Stimulated activated naive CD8-positive, alpha-beta T cell treated with anti-CD3 and anti-CD28 coated beads, Interleukin-15, Interleukin-2, amounts not matched to agents 100 ng/mL and 50 ng/mL, for 24 hours (primary cell): ENCODE results near the gene IL31RA.
"Not testable (repeated sequence)": the region's sequence is repeated elsewhere in the genome, so short reads cannot be mapped to it uniquely, and the experiment has no call there.

Experiments
- H3K27ac Mint-ChIP-seq: one replicate; pipeline ENCODE4 v1.8.0; 2021; ENCODE audit warnings: mild to moderate bottlenecking, mixed read lengths
- H3K27me3 Mint-ChIP-seq: one replicate; pipeline ENCODE4 v1.8.0; 2021; ENCODE audit warnings: mixed read lengths
- H3K36me3 Mint-ChIP-seq: one replicate; pipeline ENCODE4 v1.8.0; 2021; ENCODE audit warnings: low read depth, mixed read lengths
- H3K4me1 Mint-ChIP-seq: one replicate; pipeline ENCODE4 v1.8.0; 2021; ENCODE audit warnings: low read depth, mixed read lengths
- H3K4me3 Mint-ChIP-seq: one replicate; pipeline ENCODE4 v1.8.0; 2021; ENCODE audit warnings: mild to moderate bottlenecking, mixed read lengths
- H3K9me3 Mint-ChIP-seq: one replicate; pipeline ENCODE4 v1.8.0; 2021; ENCODE audit warnings: mixed read lengths

Gene IL31RA

GRCh38 chr5:55935371-55935770, 84.2 kb downstream of the IL31RA start:
- H3K36me3 Mint-ChIP-seq, result peaks cover 30% of the 10 kb centered on the region
- H3K4me1 Mint-ChIP-seq, result peaks cover 3% of the 10 kb centered on the region
- no peak overlapping the region for H3K4me3 Mint-ChIP-seq
- H3K27ac Mint-ChIP-seq, result no peak overlapping the region
- H3K27me3 Mint-ChIP-seq, result no peaks in the 10 kb centered on the region
- no peaks in the 10 kb centered on the region for H3K9me3 Mint-ChIP-seq

- peaks cover 3% of the 10 kb centered on the region for H3K4me1 Mint-ChIP-seq
- no peaks in the 10 kb centered on the region for H3K27me3 Mint-ChIP-seq
- H3K4me3 Mint-ChIP-seq, result no peak overlapping the region
- H3K27ac Mint-ChIP-seq, result peak overlapping the region; percentile 5
- no peaks in the 10 kb centered on the region for H3K9me3 Mint-ChIP-seq
- H3K36me3 Mint-ChIP-seq, result peaks cover 36% of the 10 kb centered on the region
Measured at GRCh38 chr5:55936100-55936693, 85.0 kb downstream of the IL31RA start.

DNA sequence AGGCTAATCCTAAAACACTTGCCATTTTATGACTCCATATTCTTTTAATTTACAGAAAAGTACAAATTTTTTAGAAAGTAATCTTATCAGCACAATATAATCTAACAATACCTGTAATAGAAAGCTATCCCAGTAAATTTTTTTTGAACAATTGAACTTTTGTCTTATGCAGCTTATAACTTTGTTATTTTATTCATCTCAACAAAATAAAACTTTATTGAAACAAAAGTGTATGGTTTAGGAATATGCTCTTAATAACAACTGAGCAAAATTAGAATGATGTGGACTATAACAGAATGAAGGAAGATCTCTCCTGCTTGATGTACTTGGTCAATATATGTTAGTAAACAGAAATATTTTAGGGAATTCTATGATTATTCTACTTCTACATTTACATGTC, 86.4 kb downstream of the IL31RA start:
- H3K9me3 Mint-ChIP-seq, H3K4me3 Mint-ChIP-seq, H3K27me3 Mint-ChIP-seq, H3K27ac Mint-ChIP-seq, H3K4me1 Mint-ChIP-seq: not testable (repeated sequence)
- H3K36me3 Mint-ChIP-seq, result peaks cover 50% of the 10 kb centered on the region

DNA sequence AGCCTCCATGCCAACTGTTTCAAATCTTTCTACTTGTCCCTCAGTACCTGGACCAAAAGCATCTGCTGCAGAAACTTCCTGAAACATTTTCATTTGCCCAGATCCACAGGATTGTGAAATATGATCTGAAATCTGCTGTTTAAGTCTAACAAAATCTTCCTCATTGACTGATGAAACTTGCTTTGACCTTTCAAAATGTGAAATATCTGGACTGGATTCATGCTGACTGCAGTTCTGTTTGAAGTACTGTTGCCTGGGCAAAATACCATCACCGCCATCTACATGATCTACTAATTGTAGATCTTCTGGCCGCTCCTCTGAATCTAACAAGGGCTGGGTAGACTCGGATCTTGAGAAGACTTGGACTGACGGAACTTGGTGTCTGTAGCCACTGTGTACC, 90.0 kb downstream of the IL31RA start:
- not testable (repeated sequence) for H3K27me3 Mint-ChIP-seq, H3K27ac Mint-ChIP-seq, H3K4me3 Mint-ChIP-seq, H3K9me3 Mint-ChIP-seq, H3K4me1 Mint-ChIP-seq
- peaks cover 81% of the 10 kb centered on the region for H3K36me3 Mint-ChIP-seq

DNA sequence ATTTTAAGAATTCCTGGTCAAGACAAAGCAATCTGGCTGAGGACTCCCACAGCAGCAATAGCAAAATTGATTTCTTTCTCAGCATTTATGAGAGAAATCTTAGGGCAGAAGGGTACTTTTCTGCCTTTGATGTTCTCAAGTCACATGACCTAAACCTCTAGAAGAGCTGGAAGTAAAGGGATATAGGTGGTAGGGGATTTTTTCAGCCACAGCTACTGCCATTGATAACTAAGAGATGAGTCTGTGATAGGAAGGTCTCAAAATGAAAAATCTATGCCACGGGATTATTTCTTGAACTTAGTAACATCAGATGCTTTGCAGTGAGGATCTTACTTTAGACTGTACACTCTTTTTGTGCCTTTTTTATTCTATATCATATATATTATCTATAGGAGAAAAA, 108.1 kb downstream of the IL31RA start:
- H3K9me3 Mint-ChIP-seq, result no peaks in the 10 kb centered on the region
- no peak overlapping the region for H3K4me3 Mint-ChIP-seq
- peaks cover 69% of the 10 kb centered on the region for H3K36me3 Mint-ChIP-seq
- H3K27ac Mint-ChIP-seq, result peak overlapping the region; percentile 24
- H3K27me3 Mint-ChIP-seq, result no peaks in the 10 kb centered on the region
- peaks cover 5% of the 10 kb centered on the region for H3K4me1 Mint-ChIP-seq

DNA sequence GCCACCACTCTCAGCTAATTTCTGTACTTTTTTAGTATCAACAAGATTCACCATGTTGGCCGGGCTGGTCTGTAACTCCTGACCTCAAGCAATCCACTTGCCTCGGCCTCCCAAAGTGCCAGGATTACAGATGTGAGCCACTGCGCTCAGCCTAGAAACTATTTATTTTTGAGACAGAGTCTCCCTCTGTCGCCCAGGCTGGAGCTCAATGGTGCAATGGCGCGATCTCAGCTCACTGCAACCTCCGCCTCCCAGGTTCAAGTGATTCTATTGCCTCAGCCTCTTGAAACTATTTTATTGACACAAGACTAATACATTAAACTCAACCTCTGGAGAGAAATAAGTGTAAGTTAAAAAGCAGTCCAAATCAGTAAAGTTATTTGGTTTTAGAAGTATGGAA, 109.6 kb downstream of the IL31RA start:
- no peaks in the 10 kb centered on the region for H3K27me3 Mint-ChIP-seq

GRCh38 chr5:55965525-55965924, 114.4 kb downstream of the IL31RA start:
- no peak overlapping the region for H3K4me3 Mint-ChIP-seq
- H3K36me3 Mint-ChIP-seq, result peaks cover 69% of the 10 kb centered on the region
- H3K4me1 Mint-ChIP-seq, result peaks cover 16% of the 10 kb centered on the region
- H3K27me3 Mint-ChIP-seq, result no peaks in the 10 kb centered on the region
- H3K9me3 Mint-ChIP-seq, result no peaks in the 10 kb centered on the region
- no peak overlapping the region for H3K27ac Mint-ChIP-seq

More for the DNA sequence above, 109.6 kb downstream of the IL31RA start:
- Mint-ChIP-seq H3K27ac (peak overlapping the region; percentile 49), H3K4me3 (no peak overlapping the region), H3K9me3 (no peaks in the 10 kb centered on the region), H3K4me1 (peaks cover 5% of the 10 kb centered on the region), H3K36me3 (peaks cover 65% of the 10 kb centered on the region)

DNA sequence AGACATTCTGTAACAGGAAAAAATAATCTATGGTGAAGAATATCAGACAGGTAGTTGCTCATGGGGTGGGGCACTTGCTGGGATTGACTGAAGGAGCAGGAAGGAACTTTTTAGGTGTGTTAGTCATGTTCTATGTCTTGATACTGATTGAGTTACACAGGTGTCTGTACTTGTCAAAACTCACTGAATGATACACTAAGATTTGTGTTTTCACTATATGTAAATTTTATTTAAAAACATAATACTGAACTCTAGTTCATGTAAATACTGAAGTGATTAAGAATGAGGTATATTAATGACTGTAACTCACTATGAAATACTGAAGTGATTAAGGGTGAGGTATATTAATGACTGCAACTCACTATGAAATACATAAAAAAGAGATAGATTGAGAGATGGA, 115.1 kb downstream of the IL31RA start:
- Mint-ChIP-seq H3K27ac (no peak overlapping the region), H3K27me3 (no peaks in the 10 kb centered on the region)

GRCh38 chr5:55969956-55970355, 118.8 kb downstream of the IL31RA start:
- peaks cover 26% of the 10 kb centered on the region for H3K4me1 Mint-ChIP-seq
- no peak overlapping the region for H3K4me3 Mint-ChIP-seq
- H3K9me3 Mint-ChIP-seq, result no peaks in the 10 kb centered on the region
- peak overlapping the region; percentile 38 for H3K27ac Mint-ChIP-seq
- peaks cover 72% of the 10 kb centered on the region for H3K36me3 Mint-ChIP-seq
- no peaks in the 10 kb centered on the region for H3K27me3 Mint-ChIP-seq

More for the DNA sequence above, 115.1 kb downstream of the IL31RA start:
- H3K9me3 Mint-ChIP-seq, result no peaks in the 10 kb centered on the region
- no peak overlapping the region for H3K4me3 Mint-ChIP-seq
- peaks cover 18% of the 10 kb centered on the region for H3K4me1 Mint-ChIP-seq
- peaks cover 69% of the 10 kb centered on the region for H3K36me3 Mint-ChIP-seq
